ACC112 (cell line): Measurements from ENCODE around the gene EFNA4.
A peak's percentile ranks its signal among the peaks of the same experiment; 100 is the strongest.

Experiments used
- H2AFZ ChIP-seq: fragments of 200-600 bp; sonication (generic); one replicate; pipeline ENCODE4 v1.6.0; 2017; ENCODE audit warnings: antibody characterized with exemption, low read length; ENCODE audit not compliant: unreplicated experiment
- H3K27ac ChIP-seq: fragments of 200-600 bp; sonication (generic); 2 replicates; pipeline ENCODE4 v1.5.1; 2014; ENCODE audit warnings: low read depth, mild to moderate bottlenecking, antibody characterized with exemption, low read length, moderate library complexity
- H3K27me3 ChIP-seq: fragments of 200-600 bp; sonication (generic); 2 replicates; pipeline ENCODE4 v1.6.1; 2014; ENCODE audit warnings: mild to moderate bottlenecking, antibody characterized with exemption, low read length, moderate library complexity, mixed read lengths; ENCODE audit not compliant: insufficient read depth
- H3K36me3 ChIP-seq: fragments of 200-600 bp; sonication (generic); 2 replicates; pipeline ENCODE4 v1.6.1; 2016; ENCODE audit warnings: mild to moderate bottlenecking, antibody characterized with exemption, low read length, moderate library complexity, mixed read lengths; ENCODE audit not compliant: insufficient read depth
- H3K4me1 ChIP-seq: fragments of 200-600 bp; sonication (generic); one replicate; pipeline ENCODE4 v1.6.1; 2016; ENCODE audit warnings: low read length, mixed read lengths; ENCODE audit not compliant: insufficient read depth, unreplicated experiment, control insufficient read depth
- H3K4me3 ChIP-seq: fragments of 200-600 bp; sonication (generic); 2 replicates; pipeline ENCODE4 v1.5.1; 2014; ENCODE audit warnings: mild to moderate bottlenecking, low read depth, low read length
- H3K79me2 ChIP-seq: fragments of 200-600 bp; sonication (generic); one replicate; pipeline ENCODE4 v1.6.0; 2016; ENCODE audit warnings: low read length; ENCODE audit not compliant: control insufficient read depth, unreplicated experiment, insufficient read depth

EFNA4 gene

DNA sequence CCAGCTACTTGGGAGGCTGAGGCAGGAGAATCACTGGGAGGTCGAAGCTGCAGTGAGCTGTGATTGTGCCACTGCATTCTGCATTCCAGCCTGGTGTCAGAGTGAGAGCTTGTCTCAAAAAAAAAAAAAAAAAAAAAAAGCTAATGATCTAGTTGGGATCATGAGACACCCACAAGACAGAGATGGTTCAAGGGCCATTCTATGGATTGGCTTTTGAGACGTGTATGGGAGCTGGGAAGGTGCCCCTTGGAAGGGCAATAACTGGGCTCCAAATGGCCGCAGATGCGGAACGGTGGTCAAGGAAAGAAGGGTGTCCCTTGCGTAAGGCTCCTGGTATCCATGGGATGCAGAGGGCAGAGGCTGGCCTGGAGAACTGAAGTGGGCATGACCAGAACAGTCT, 19.2 kb upstream of the EFNA4 start:
- Histone ChIP-seq H3K4me1 (peaks cover 13% of the 10 kb centered on the region), H3K27me3 (no peaks in the 10 kb centered on the region), H2AFZ (no peak overlapping the region), H3K27ac (no peak overlapping the region), H3K4me3 (no peak overlapping the region), H3K79me2 (no peaks in the 10 kb centered on the region), H3K36me3 (no peaks in the 10 kb centered on the region)

DNA sequence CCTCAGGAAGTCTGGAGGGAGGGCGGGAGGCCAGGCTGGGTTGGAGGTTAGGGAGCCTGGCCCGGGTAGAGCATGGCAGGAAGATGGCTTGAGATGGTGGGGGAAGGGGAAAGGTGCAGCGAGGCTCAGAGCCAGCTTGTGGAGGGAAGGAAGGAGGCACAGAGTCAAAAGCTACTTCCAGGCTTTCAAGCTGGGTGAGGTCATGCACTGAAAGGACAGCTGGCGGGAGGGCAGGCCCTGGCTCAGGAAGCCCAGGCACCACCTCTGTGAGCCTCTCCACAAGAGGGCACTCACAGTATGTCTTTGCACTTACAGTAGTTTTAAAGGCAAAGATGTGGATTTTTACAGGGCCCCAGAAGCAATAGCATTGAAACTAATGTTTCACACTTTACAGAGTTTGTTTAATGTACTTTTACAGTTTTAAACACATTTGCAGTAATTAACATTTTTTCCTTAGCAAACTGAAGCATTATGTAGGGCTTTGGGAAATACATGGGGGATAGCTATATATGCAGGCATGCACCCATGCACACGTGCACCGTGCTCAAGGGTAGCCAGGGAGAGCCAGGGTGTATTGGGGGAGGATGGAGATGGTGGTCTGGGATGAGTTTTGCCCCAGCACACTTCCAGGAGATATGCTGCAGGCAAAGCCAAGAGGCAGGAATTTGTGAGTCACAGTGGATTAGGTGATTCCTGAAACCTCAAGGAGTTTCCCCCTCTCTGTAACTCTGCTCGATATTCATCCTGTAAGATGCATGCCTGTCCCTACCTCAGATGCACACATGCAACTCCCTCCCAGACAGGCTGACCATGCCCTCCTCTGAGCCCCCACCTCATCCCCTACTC, 18.5 kb upstream of the EFNA4 start:
- Histone ChIP-seq H3K36me3 (no peaks in the 10 kb centered on the region), H2AFZ (no peak overlapping the region), H3K79me2 (no peaks in the 10 kb centered on the region), H3K4me1 (peaks cover 19% of the 10 kb centered on the region), H3K27ac (no peak overlapping the region), H3K4me3 (no peak overlapping the region), H3K27me3 (no peaks in the 10 kb centered on the region)

DNA sequence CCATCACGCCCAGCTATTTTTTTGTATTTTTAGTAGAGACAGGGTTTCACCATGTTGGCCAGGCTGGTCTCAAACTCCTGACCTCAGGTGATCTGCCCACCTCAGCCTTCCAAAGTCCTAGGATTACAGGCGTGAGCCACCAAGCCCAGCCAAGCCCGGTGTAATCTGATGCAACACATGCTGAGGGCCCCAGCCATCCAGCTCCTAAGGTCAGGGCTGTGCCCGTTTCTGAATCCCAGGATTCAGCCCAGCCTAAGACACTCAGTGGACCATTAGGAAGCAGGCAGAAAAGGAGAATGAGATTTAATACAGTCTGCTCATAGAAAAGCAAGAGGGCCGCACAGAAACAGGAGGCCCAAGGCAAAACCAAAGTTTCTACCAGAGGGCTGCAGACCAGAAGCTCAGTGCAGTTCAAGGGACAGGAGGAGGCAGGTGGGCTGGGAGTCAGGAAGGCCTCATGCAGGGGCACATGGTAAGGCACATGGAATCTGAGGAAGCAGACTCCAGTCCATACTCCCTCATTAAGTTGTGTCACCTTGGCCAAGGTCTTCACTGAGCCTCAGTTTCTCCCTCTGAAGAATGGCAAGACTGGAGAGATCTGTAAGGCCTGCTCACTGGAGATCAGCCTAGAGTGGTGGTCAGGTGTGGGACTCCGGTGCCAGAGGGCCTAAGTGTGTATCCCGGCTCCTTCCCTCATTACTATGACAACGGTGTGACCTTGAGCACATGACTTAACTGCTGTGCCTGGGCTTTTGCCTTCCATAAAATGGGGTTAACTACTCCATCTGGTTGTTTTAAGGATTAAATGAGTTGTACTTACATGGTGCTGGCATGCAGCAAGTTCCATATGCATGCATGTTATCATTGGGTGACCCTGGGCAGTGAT, 14.8 kb upstream of the EFNA4 start:
- no peaks in the 10 kb centered on the region for H3K27me3 ChIP-seq
- H2AFZ ChIP-seq: no peak overlapping the region
- H3K27ac ChIP-seq: no peak overlapping the region
- H3K4me3 ChIP-seq: no peak overlapping the region
- H3K36me3 ChIP-seq: no peaks in the 10 kb centered on the region
- peaks cover 17% of the 10 kb centered on the region for H3K79me2 ChIP-seq
- peaks cover 33% of the 10 kb centered on the region for H3K4me1 ChIP-seq

DNA sequence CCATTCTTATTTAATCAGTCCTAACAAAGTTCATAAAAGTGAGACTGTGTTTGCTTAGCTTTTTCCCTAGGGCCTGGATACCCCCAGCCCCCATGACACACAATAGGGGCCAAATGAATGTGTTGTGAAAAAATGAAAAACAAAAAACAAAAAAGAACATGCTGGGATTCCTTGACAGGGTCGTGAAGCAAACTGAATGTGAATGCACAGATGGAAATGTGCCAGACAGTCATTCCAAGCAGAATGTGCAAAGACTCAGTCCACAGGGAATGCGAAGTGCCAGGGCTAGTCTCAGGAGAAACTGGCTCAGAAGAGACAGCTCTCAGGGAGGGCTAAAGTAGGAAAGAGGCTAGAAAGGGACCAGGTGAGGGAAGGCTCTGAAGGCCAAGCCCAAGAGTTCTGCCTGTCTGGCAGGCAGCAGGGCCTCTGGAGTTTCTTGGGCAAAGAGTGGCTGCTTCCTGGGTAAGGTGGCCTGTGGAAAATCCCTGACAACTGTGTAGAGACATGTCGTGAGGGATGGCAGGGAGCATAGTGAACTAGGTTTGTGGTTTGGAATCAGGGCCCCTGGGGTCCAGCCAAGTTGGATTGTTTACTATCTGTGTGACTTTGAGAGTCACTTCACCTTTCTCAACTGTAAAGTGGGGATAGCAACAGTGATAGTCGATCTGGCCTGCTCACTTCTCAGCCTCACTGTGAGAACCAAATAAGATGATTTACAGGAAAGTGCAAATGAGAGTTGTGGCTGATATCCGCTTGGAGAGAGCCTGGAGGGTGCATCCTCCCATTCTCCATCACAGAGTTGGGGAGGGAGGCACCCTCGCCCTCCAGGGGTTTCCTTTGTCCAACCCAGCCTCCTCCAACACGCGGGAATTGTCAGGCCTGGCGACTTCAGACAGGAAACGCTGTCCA, 13.6 kb upstream of the EFNA4 start:
- Histone ChIP-seq H3K79me2 (peaks cover 20% of the 10 kb centered on the region), H3K27me3 (no peaks in the 10 kb centered on the region), H3K27ac (peak overlapping the region; percentile 72), H3K4me3 (peak overlapping the region; percentile 82), H2AFZ (peak overlapping the region; percentile 71), H3K36me3 (no peaks in the 10 kb centered on the region), H3K4me1 (peaks cover 28% of the 10 kb centered on the region)

DNA sequence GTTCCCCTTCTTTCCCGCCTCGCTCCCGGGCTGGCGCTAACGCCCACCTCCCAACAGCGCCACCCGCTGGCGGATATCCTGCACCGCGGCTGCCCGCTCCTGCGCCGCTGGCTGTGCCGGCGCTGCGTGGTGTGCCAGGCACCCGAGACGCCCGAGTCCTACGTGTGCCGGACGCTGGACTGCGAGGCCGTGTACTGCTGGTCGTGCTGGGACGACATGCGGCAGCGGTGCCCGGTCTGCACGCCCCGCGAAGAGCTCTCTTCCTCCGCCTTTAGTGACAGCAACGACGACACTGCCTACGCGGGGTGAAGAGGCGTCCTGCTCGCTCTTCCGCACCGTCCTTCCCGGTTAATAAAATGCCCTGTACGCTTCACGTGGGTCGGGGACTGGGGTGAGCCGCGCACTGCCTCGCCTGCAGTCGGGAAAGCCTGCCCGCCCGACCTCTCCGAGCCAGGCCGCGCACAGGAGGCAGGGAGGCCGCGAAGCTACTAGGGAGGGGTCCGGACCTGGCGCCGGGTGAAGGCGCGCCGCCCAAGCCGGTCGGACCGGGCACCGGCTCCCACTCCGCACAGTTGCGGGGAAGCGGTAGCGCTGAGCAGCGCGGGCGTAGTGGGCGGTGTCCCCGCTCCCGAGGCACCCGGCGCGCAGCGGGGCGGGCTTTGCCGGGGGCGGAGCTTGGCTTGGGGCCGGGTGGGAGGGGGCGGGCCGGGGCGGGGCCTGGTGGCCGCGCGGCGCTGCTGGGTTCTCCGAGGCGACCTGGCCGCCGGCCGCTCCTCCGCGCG, 12.8 kb upstream of the EFNA4 start, which contains the start of gene ADAM15:
Gene ADAM15 (plus strand): TSS at position 757 of the 782 bp plus-strand sequence. CDS start 71 bp downstream, outside the sequence.
- peaks cover 20% of the 10 kb centered on the region for H3K79me2 ChIP-seq
- H3K4me1 ChIP-seq: peaks cover 22% of the 10 kb centered on the region
- H3K36me3 ChIP-seq: no peaks in the 10 kb centered on the region
- no peaks in the 10 kb centered on the region for H3K27me3 ChIP-seq
- peak within 1 kb of the TSS; percentile 96 for H3K4me3 ChIP-seq
- peak within 1 kb of the TSS; percentile 75 for H2AFZ ChIP-seq
- peak within 1 kb of the TSS; percentile 72 for H3K27ac ChIP-seq

DNA sequence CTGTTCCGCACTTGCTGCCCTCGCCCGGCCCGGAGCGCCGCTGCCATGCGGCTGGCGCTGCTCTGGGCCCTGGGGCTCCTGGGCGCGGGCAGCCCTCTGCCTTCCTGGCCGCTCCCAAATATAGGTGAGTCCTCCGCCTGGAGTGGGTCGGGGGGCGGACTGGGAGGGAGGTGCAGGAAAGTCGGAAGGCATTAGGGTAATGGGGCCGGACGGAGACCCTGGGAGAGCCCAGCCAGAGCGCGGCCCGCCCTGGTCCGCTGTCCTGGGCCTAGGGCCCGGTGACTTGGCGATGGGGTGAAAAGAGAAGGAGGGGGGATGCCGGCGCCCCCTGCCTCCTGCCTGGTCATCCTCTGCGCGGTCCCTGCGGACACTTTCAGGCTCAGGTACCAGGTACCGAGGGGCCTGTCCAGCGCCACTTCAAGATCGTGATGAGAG, 12.2 kb upstream of the EFNA4 start:
- peak overlapping the region; percentile 96 for H3K4me3 ChIP-seq
- peaks cover 20% of the 10 kb centered on the region for H3K79me2 ChIP-seq
- peaks cover 22% of the 10 kb centered on the region for H3K4me1 ChIP-seq
- no peaks in the 10 kb centered on the region for H3K27me3 ChIP-seq
- peak overlapping the region; percentile 75 for H2AFZ ChIP-seq
- H3K36me3 ChIP-seq: no peaks in the 10 kb centered on the region; the same call in 1 of the 2 replicates
- peak overlapping the region; percentile 10; the same call in 1 of the 2 replicates for H3K27ac ChIP-seq

DNA sequence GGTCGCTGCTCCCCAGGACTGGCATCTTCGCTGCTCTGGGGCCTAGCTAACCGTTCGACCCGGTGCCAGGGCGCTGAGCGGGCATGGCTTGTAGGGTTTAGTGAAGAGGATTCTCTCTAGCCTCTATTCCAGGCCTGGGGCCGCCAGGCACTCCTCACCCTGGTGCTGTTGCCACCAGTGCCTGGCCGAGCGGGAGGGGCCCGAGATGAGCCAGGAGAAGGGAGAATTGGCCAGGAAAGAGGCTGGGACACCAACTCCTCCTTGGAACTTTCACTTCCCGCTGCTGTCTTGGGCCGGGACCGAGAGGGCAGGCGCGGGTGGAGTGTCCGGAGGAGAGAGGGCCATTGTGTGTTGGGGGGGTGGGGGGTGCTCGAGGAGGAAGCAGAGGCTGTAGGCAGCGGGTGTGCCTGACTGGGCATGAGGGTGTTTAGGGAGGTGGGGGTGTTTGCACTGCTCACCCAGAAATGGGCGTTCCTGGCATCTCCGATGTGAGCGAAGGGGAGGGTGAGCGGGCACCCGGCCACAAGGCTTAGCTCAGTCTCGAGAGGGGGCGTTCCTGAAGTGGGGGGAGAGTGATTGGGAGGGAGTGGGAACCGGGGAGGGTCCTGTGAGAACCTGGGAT, 11.7 kb upstream of the EFNA4 start:
- peak overlapping the region; percentile 75 for H2AFZ ChIP-seq
- peak overlapping the region; percentile 10; the same call in 1 of the 2 replicates for H3K27ac ChIP-seq

DNA sequence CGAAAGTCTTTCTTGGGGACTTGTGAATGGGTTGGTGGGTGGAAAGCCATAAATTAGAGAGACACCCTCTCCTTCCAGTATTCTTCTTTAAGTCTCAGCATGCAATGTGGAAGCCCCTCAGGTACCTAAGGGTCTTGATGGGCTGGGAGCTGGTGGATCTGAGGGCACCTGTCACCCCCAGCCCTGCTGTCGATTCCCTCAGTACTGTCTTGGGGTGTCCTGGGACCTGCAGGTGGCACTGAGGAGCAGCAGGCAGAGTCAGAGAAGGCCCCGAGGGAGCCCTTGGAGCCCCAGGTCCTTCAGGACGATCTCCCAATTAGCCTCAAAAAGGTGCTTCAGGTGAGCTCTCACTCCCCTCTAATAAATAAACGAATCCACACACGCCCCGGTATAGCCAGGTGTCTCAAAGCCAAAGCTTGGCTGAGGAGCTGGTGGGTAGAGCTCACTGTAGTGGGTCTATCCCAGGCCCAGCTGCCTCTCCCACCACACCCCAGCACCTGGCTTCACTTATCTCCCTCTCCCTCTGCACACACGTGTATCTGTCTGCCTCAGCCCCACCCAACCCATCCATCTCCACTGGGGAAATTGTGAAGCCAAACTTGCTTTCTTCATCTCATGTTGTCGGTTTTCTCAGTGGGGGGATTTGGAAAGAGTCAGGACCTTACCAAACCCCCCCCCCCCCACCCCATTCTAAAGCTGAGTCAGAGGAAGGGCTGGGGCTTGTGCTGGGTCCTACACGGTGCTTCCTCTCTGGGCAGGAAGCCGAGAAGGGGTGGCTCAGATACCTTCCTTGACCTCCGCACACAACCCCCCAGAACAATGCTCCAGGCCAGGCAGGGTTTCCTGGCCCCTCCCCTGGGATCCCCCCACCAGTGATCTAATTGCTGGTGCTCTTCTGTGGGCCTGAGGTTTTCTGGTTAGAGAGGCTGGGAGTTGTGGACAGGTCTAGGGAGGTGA, 10.8 kb upstream of the EFNA4 start:
- Histone ChIP-seq H3K27ac (no peak overlapping the region), H3K4me1 (peaks cover 22% of the 10 kb centered on the region), H3K4me3 (peak overlapping the region; percentile 96), H2AFZ (no peak overlapping the region), H3K36me3 (no peaks in the 10 kb centered on the region; the same call in 1 of the 2 replicates), H3K27me3 (no peaks in the 10 kb centered on the region), H3K79me2 (peaks cover 20% of the 10 kb centered on the region)

More for the DNA sequence above, 11.7 kb upstream of the EFNA4 start:
- H3K36me3 ChIP-seq: no peaks in the 10 kb centered on the region; the same call in 1 of the 2 replicates
- peak overlapping the region; percentile 96 for H3K4me3 ChIP-seq
- H3K79me2 ChIP-seq: peaks cover 20% of the 10 kb centered on the region
- peaks cover 22% of the 10 kb centered on the region for H3K4me1 ChIP-seq
- no peaks in the 10 kb centered on the region for H3K27me3 ChIP-seq
